Chondrocyte (in vitro differentiated cells): ENCODE results near the gene DDIT3. TPM values are rescaled to one million over a fixed set of nuclear protein-coding genes. Genes with fewer than 3 reads are reported as not detected.
A peak's percentile ranks its signal among the peaks of the same experiment; 100 is the strongest.

Experiments used
- DNase-seq: peaks from one replicate; pipeline ENCODE4 v3.0.0; 2021; ENCODE audit warnings: mixed read lengths, low spot score
- H3K27ac Mint-ChIP-seq: one replicate; pipeline ENCODE4 v1.8.0; 2021; ENCODE audit warnings: mild to moderate bottlenecking, moderate library complexity, mixed read lengths; ENCODE audit not compliant: unreplicated experiment
- H3K27me3 Mint-ChIP-seq: 2 replicates; pipeline ENCODE4 v1.8.0; 2021; ENCODE audit warnings: low read depth, mixed read lengths
- H3K36me3 Mint-ChIP-seq: 2 replicates; pipeline ENCODE4 v1.8.0; 2021; ENCODE audit warnings: low read depth, mixed read lengths
- H3K4me1 Mint-ChIP-seq: 2 replicates; pipeline ENCODE4 v1.8.0; 2021; ENCODE audit warnings: low read depth, mild to moderate bottlenecking, mixed read lengths
- H3K4me3 Mint-ChIP-seq: one replicate; pipeline ENCODE4 v1.8.0; 2021; ENCODE audit warnings: mild to moderate bottlenecking, moderate library complexity, mixed read lengths; ENCODE audit not compliant: unreplicated experiment
- H3K9me3 Mint-ChIP-seq: 2 replicates; pipeline ENCODE4 v1.8.0; 2021; ENCODE audit warnings: low read depth, mixed read lengths
- total RNA-seq: library from RNA; stranded (reverse); gene quantifications from 3 replicates; pipeline ENCODE4 v1.2.1, GENCODE V29; 2021
- TF ChIP-seq, protein P1 (sequence below): fragments of 200-600 bp; sonication (generic); IDR thresholded peaks from 2 replicates; pipeline ENCODE4 v1.5.0; 2021; ENCODE audit warnings: antibody characterized with exemption, mild to moderate bottlenecking, moderate library complexity

The DDIT3 gene
- total RNA-seq, 1 donor from 2014 or later, result 79.1 TPM

DNA sequence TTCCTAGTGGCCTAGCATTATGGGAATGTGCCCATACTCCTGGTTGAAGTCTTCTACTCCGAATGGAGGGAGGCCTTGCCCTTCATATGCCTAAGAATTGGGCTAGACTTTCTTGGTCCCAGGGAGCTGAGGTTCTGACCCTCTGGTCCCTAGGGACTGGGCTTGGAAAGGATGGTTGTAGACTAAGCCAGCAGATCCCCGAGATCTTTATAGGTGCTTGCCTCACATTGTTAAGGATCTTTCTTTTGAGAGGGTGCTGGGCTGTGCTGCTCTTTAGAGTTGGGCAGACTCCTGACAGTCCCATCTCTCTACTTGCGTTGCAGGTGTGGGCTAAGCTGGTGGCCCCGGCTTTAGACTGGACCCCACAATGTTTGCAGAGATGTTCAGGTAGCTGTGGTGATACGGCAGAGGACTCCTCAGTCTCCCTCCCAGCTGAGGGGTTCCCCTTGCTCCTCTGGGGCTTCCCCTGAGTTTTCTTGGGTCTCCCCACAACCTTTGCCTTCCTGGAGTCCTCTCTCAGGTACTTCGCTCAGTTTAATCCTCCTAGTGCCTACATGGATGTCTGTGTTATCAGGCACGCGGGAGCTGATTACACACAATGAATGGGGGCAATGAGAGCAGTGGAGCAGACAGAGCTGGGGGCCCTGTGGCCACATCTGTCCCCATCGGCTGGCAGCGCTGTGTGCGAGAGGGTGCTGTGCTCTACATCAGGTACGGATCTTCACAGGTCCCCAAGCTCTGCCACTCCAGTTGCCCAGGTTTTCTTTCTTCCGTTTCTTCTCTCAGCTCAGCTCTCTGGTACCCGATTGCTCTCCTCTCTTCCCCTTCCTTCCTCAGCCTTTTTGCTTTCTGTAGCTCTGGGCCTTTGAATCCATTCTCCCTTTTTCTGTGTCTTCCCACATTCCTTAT is 3.6 kb upstream of the DDIT3 start:
- TF ChIP-seq, protein P1, sequence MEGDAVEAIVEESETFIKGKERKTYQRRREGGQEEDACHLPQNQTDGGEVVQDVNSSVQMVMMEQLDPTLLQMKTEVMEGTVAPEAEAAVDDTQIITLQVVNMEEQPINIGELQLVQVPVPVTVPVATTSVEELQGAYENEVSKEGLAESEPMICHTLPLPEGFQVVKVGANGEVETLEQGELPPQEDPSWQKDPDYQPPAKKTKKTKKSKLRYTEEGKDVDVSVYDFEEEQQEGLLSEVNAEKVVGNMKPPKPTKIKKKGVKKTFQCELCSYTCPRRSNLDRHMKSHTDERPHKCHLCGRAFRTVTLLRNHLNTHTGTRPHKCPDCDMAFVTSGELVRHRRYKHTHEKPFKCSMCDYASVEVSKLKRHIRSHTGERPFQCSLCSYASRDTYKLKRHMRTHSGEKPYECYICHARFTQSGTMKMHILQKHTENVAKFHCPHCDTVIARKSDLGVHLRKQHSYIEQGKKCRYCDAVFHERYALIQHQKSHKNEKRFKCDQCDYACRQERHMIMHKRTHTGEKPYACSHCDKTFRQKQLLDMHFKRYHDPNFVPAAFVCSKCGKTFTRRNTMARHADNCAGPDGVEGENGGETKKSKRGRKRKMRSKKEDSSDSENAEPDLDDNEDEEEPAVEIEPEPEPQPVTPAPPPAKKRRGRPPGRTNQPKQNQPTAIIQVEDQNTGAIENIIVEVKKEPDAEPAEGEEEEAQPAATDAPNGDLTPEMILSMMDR, result no peak
- no peaks in the 10 kb centered on the region for H3K27me3 Mint-ChIP-seq
- no peak for DNase-seq
- H3K4me3 Mint-ChIP-seq, result peak overlapping the region; percentile 96
- H3K9me3 Mint-ChIP-seq, result no peaks in the 10 kb centered on the region
- H3K36me3 Mint-ChIP-seq, result peaks cover 21% of the 10 kb centered on the region
- peak overlapping the region; percentile 97 for H3K27ac Mint-ChIP-seq
- peaks cover 54% of the 10 kb centered on the region for H3K4me1 Mint-ChIP-seq

DNA sequence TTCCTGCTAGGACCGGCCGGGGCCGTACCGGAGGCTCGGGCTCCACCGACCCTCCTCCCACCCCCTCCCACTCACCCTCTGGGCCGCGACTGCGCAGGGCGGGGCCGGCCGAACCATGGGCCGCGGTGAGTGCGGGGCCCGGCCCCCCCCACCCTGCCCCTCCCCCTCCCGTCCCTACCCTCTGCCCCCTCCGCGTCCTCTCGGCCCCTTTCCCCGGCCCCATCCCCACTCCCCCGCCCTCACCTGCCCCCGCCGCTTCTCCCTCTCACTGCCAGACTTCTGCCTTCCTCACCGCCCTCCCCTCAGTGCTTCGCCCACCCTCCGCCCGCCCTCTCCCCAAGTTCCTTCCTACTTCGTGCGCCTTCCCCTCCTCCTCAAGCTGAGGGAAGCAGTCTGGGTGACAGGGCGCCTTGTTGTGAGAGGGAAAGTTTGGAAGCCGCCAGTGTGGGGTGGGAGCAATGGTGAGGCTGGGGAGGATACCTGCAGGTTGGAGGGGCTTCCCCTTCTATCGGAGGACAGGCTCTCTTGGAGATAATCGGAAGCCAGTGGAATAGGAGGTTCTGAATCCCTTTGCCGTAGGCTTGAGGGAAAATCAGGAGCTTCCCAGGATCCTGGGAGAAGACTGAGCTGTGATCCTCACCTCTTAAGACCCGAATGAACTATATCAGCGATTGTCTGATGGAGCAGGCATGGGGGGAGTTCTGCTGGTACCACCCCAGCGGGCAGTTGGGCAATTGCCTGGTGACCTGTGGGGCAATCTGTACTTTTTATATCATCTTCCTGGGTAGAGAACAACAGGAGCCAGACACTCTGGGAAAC is 2.8 kb upstream of the DDIT3 start:
- no peaks in the 10 kb centered on the region for H3K27me3 Mint-ChIP-seq
- H3K36me3 Mint-ChIP-seq, result peaks cover 25% of the 10 kb centered on the region
- H3K4me1 Mint-ChIP-seq, result peaks cover 62% of the 10 kb centered on the region
- peak overlapping the region; percentile 96 for H3K4me3 Mint-ChIP-seq
- H3K27ac Mint-ChIP-seq, result peak overlapping the region; percentile 97
- TF ChIP-seq, protein P1, result no peak
- no peaks in the 10 kb centered on the region for H3K9me3 Mint-ChIP-seq
- DNase-seq, result no peak

DNA sequence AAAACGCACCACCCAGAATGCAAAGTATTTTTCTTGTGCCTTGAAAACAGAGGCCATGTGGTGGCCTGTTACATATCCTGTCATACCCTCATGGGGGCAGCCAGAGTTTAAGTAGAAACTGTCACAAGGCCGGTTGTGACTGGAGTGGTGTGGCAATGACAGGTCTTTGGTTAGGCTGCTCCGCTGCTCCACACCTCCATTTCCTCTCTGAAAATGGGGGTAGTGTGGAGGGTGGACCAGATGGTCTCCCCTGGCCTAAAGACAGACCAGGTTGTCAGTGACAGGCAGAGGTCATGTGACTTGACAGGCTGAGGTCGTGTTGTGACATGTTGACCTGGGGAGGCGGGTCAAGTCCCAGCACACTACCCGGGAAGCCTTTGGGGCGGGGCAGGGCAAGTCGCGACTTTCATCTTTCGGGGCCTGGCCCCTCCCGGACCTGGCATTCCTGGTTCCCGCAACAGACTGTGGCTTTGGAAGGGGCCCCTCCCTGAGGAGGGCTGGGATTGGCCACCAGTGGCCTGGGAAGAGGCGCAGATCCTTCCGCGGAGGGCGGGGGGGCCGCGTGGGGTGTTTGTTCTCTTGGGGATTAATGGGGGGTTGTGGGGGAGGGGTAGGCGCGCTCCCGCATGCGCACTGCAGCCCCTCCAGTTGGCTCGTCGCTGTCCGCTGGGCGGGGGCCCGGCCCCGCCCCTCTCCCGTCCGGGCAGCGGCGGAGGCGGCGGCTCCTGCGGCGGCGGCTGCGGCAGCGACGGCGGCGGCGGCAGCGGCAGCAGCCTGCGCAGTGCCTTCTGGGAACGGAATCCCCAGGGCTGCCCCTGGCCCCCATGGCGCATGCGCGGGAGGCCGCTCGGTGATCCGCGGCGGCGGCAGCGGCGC is 1.9 kb upstream of the DDIT3 start, which contains the start of gene MBD6:
Gene MBD6, plus strand, starts transcription at position 814 of the 876 bp plus-strand sequence. CDS start 1,480 bp downstream, outside the sequence.
- Mint-ChIP-seq H3K36me3 (peaks cover 29% of the 10 kb centered on the region), H3K27ac (peak within 1 kb of the TSS; percentile 100), H3K4me1 (peaks cover 70% of the 10 kb centered on the region), H3K4me3 (peak within 1 kb of the TSS; percentile 96), H3K9me3 (no peaks in the 10 kb centered on the region), H3K27me3 (no peaks in the 10 kb centered on the region)
- TF ChIP-seq, protein P1, result no peak
- no peak for DNase-seq

DNA sequence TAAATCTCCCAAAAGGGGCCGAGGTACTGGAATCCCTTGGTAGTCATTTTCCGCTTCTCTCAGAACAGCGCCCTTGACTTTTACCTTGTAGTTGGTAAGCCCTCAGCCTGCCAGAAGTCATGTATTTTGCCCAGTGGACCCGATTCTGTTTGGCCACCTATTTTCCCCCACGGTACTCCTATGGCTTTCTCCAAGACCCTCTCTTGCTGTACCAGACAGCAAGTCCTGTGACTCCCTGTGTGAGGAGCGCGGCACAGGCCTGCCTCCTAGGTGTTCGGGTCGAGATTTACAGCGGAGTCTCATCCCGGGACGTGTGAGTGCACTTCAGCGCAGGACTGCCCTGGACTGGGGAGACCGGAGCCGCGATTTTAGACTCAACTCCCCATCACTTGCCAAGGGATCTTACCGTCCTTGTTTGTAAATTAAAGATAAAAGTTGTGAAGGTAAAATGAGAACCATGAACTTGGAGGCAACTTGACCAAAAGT is 1.3 kb upstream of the DDIT3 start:
- H3K4me1 Mint-ChIP-seq, result peaks cover 73% of the 10 kb centered on the region
- TF ChIP-seq, protein P1, result peak; percentile 39
- peaks cover 32% of the 10 kb centered on the region for H3K36me3 Mint-ChIP-seq
- H3K4me3 Mint-ChIP-seq, result peak overlapping the region; percentile 74
- no peaks in the 10 kb centered on the region for H3K9me3 Mint-ChIP-seq
- H3K27ac Mint-ChIP-seq, result peak overlapping the region; percentile 100
- no peak for DNase-seq
- H3K27me3 Mint-ChIP-seq, result no peaks in the 10 kb centered on the region
